ENCODE measurements around the gene RMC1. TPM values are rescaled to one million over a fixed set of nuclear protein-coding genes. Genes with fewer than 3 reads are reported as not detected.

The RMC1 gene
- total RNA-seq, 1 donor from 2014 or later = 71.2 TPM

DNA sequence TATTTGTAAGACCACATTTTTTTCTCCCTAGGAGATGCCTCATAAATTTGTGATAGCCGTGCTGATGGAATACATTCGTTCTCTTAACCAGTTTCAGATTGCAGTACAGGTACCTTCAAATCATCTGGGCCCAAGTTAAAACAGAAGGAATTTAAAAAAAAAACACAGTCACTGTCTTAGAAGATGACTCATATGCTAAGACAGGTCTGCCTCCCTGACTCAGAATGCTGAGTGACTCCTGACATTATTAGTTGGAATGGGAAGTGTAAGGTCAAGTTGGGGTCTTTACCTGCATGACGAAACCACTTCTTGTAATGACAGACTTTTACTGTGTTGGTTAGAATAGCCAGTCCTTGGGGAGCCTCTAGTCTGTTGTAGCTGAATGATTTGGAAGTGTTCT, 26.3 kb downstream of the RMC1 start:
- ATAC-seq (ENCODE audit: low read depth) (peak; percentile 28), DNase-seq (no peak)
- H3K27ac Mint-ChIP-seq = peak overlapping the region; percentile 0
- H3K9me3 Mint-ChIP-seq = no peaks in the 10 kb centered on the region
- intact Hi-C loops (cut with micrococcal nuclease) = no loop called here
- ChIA-PET CTCF (interaction anchor here (2.4 kb wide), 1 partner anchor 14 kb away, joined by 7 read pairs; no protein-coding TSS in a partner anchor), POLR2A (no interaction called here)
- peaks cover 88% of the 10 kb centered on the region for H3K36me3 Mint-ChIP-seq (ENCODE audit: low read depth)
- no peaks in the 10 kb centered on the region for H3K4me1 Mint-ChIP-seq
- TF ChIP-seq, protein P1, sequence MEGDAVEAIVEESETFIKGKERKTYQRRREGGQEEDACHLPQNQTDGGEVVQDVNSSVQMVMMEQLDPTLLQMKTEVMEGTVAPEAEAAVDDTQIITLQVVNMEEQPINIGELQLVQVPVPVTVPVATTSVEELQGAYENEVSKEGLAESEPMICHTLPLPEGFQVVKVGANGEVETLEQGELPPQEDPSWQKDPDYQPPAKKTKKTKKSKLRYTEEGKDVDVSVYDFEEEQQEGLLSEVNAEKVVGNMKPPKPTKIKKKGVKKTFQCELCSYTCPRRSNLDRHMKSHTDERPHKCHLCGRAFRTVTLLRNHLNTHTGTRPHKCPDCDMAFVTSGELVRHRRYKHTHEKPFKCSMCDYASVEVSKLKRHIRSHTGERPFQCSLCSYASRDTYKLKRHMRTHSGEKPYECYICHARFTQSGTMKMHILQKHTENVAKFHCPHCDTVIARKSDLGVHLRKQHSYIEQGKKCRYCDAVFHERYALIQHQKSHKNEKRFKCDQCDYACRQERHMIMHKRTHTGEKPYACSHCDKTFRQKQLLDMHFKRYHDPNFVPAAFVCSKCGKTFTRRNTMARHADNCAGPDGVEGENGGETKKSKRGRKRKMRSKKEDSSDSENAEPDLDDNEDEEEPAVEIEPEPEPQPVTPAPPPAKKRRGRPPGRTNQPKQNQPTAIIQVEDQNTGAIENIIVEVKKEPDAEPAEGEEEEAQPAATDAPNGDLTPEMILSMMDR (IDR thresholded peaks at IDR 0.05) = no peak
- H3K27me3 Mint-ChIP-seq = no peaks in the 10 kb centered on the region
- no peak overlapping the region for H3K4me3 Mint-ChIP-seq

DNA sequence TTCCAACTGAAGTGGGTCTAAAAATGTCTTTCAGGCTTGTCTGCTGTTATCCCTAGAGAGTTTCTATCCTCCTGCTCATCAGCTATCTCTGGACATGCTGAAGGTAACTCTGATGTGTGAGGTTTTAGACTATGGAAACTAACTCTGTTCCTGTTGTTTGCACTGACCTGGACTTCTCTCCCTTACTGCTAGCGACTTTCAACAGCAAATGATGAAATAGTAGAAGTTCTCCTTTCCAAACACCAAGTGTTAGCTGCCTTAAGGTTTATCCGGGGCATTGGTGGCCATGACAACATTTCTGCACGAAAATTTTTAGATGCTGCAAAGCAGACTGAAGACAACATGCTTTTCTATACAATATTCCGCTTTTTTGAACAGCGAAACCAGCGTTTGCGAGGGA, 26.9 kb downstream of the RMC1 start:
- CTCF ChIA-PET = interaction anchor here (2.4 kb wide), 1 partner anchor 14 kb away, joined by 7 read pairs; no protein-coding TSS in a partner anchor
- ATAC-seq (ENCODE audit: low read depth) (no peak), DNase-seq (no peak)
- TF ChIP-seq, protein P1 (IDR thresholded peaks at IDR 0.05) = no peak
- no peaks in the 10 kb centered on the region for H3K4me1 Mint-ChIP-seq
- H3K36me3 Mint-ChIP-seq (ENCODE audit: low read depth) = peaks cover 92% of the 10 kb centered on the region
- H3K27ac Mint-ChIP-seq = no peak overlapping the region
- no peaks in the 10 kb centered on the region for H3K9me3 Mint-ChIP-seq
- intact Hi-C loops (cut with micrococcal nuclease) = no loop called here
- H3K4me3 Mint-ChIP-seq = no peak overlapping the region
- POLR2A ChIA-PET = no interaction called here
- no peaks in the 10 kb centered on the region for H3K27me3 Mint-ChIP-seq

DNA sequence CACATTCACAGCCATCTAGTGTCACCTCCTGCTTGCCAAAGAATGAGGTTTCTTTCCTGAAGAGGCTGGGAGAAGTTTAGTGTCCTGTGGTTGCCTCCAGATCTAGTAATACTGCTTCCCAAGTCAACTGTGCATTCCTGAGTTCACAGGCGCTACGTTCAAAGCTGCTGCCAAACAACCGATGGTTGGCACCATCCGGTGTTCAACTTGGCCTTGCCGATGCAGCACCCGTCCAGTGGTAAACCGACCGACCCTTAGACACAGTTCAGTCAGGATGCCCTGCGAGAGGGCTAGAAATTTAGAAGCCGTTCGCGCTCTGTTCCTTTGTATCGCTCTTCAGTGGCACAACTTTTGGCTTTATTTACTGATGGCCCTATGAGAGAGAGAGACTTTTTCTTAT, 28.6 kb downstream of the RMC1 start:
- TF ChIP-seq, protein P1 (IDR thresholded peaks at IDR 0.05) = no peak
- intact Hi-C loops (cut with micrococcal nuclease) = no loop called here
- Mint-ChIP-seq H3K4me1 (no peaks in the 10 kb centered on the region), H3K9me3 (no peaks in the 10 kb centered on the region), H3K4me3 (no peak overlapping the region), H3K27ac (no peak overlapping the region), H3K36me3 (ENCODE audit: low read depth) (peaks cover 96% of the 10 kb centered on the region), H3K27me3 (no peaks in the 10 kb centered on the region)
- CTCF ChIA-PET = interaction anchor here (1.0 kb wide), 1 partner anchor 16 kb away, joined by 3 read pairs; no protein-coding TSS in a partner anchor
- POLR2A ChIA-PET = interaction anchor here (0.7 kb wide), 1 partner anchor 440 kb away, joined by 3 read pairs; no protein-coding TSS in a partner anchor
- no peak for ATAC-seq (ENCODE audit: low read depth)
- no peak for DNase-seq

DNA sequence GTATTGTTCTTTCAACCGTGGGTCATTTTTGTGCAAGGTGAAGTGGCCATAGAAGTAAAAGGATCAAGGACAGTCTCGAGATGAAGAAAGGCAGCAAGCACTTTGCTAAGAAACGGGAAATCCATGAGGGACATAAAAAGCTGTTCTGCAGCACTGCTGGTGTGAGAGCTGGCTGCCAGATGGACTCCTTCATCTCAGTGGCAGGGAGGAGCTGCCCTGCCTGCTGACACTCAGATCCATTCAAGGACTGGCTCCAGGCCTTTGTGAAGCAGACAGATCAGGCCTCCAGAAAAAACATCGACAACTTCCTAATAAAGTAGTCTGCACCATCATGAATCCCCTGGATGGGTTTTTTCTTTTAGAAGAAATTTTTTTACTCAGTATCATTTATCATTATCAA, 29.5 kb downstream of the RMC1 start:
- H3K4me3 Mint-ChIP-seq = no peak overlapping the region
- no peaks in the 10 kb centered on the region for H3K9me3 Mint-ChIP-seq
- intact Hi-C loops (cut with micrococcal nuclease) = no loop called here
- H3K4me1 Mint-ChIP-seq = no peaks in the 10 kb centered on the region
- H3K36me3 Mint-ChIP-seq (ENCODE audit: low read depth) = peaks cover 98% of the 10 kb centered on the region
- POLR2A ChIA-PET = interaction anchor here (0.7 kb wide), 1 partner anchor 127 kb away, joined by 3 read pairs; no protein-coding TSS in a partner anchor
- ATAC-seq (ENCODE audit: low read depth) (no peak), DNase-seq (no peak)
- CTCF ChIA-PET = interaction anchor here (0.7 to 1.0 kb wide), 2 partner anchors 17 to 245 kb away, joined by 3 read pairs; no protein-coding TSS in a partner anchor
- TF ChIP-seq, protein P1 (IDR thresholded peaks at IDR 0.05) = no peak
- H3K27me3 Mint-ChIP-seq = no peaks in the 10 kb centered on the region
- H3K27ac Mint-ChIP-seq = peak overlapping the region; percentile 7

DNA sequence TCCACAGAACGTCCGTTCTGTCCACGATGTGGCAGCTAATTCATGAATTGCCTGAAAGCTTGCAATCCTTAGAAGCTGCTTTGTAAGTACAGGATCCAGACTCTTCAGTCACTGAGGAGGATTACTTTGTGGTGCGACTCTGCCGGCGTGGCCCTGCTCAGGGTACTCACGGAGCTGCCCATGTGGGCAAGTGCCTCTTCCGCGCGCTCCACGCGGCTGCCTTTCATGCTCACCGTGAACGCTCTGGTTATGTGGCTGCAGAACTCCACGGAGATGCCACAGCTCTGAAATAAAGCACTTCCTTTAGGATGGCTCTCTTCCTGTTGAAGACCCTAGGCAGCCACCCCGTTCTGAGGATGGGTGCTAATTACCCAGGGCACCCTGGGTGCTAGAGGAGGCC, 31.0 kb downstream of the RMC1 start:
- POLR2A ChIA-PET = no interaction called here

More for the DNA sequence above, 31.0 kb downstream of the RMC1 start:
- Mint-ChIP-seq H3K27ac (no peak overlapping the region), H3K9me3 (no peaks in the 10 kb centered on the region), H3K27me3 (no peaks in the 10 kb centered on the region), H3K4me3 (no peak overlapping the region), H3K4me1 (peaks cover 5% of the 10 kb centered on the region), H3K36me3 (ENCODE audit: low read depth) (peaks cover 99% of the 10 kb centered on the region)
- DNase-seq (no peak), ATAC-seq (ENCODE audit: low read depth) (no peak)
- TF ChIP-seq, protein P1 (IDR thresholded peaks at IDR 0.05) = no peak
- CTCF ChIA-PET = no interaction called here
- intact Hi-C loops (cut with micrococcal nuclease) = no loop called here

All from activated B cell treated with CpG ODN at 0.5 μM for 24 hours (primary cell).